HCT116 (cell line): Measurements from ENCODE around the gene GPR39. TPM values are rescaled to one million over a fixed set of nuclear protein-coding genes. Genes with fewer than 3 reads are reported as not detected.

Source experiments
- ATAC-seq: fragments of 200-7000 bp; cut with Tn5 transposase; 2 replicates; pipeline ENCODE4 v1.9.1; 2020; ENCODE audit warnings: mild to moderate bottlenecking, moderate library complexity
- BruUV-seq: library from RNA; stranded (reverse); fragments of 400-500 nt; replicated peaks from 2 replicates; lab custom pipeline; 2021; lab: Mats Ljungman, UMichigan
- CTCF ChIA-PET: fragments of 300-600 bp; sonication (Branson Sonifier 250); formaldehyde crosslinking; loops from one replicate; lab custom pipeline; 2021; ENCODE audit warnings: antibody characterized with exemption; lab: Charles Lee
- POLR2A ChIA-PET: fragments of 300-600, 350-600 bp; sonication (Branson Sonifier 250); formaldehyde crosslinking; loops from one replicate; lab custom pipeline; 2021; ENCODE audit warnings: antibody characterized with exemption; lab: Charles Lee
- RAD21 ChIA-PET, 2 experiments: fragments of 300-600 bp; sonication (Branson Sonifier 250); formaldehyde crosslinking; loops; one replicate each; lab custom pipeline; 2023; ENCODE audit warnings: low total read pairs in 2 of 2; ENCODE audit not compliant: uncharacterized antibody in 2 of 2, unreplicated experiment in 2 of 2, low non-redundant PET in 1 of 2; lab: Charles Lee
- DNase-seq: peaks from one replicate; pipeline ENCODE4 v3.0.0-alpha.2; 2010; ENCODE audit warnings: low read depth, low spot score
- H2AFZ ChIP-seq: fragments of 200-600 bp; shearing (Covaris generic), sonication (generic); 2 replicates; pipeline ENCODE4 v1.6.1; 2017; ENCODE audit warnings: low read depth, mixed run types, mixed read lengths, antibody characterized with exemption, low read length; ENCODE audit not compliant: poor library complexity, severe bottlenecking
- H3K27ac ChIP-seq: 2 replicates; pipeline ENCODE4 v1.5.1; 2012; ENCODE audit warnings: low read depth, low read length
- H3K27me3 ChIP-seq: fragments of 200-600 bp; sonication (generic); 2 replicates; pipeline ENCODE4 v1.6.1; 2016; ENCODE audit warnings: mixed run types, low read length, mixed read lengths; ENCODE audit not compliant: insufficient read depth
- H3K36me3 ChIP-seq, 2 experiments: fragments of 200-500 bp in 1 of 2; fragments of 200-600 bp in 1 of 2; sonication (Bioruptor generic) in 1 of 2; sonication (generic) in 1 of 2; 2 replicates each; pipeline versions ENCODE4 v1.5.1 to v1.6.1; 2014 to 2016; ENCODE audit warnings: low read length in 2 of 2, inconsistent platforms in 1 of 2, mixed read lengths in 1 of 2, mixed run types in 1 of 2; ENCODE audit not compliant: insufficient read depth in 2 of 2, control insufficient read depth in 1 of 2
- H3K4me1 ChIP-seq, 2 experiments: fragments of 200-600 bp in 1 of 2; sonication (generic) in 1 of 2; 2 replicates each; pipeline versions ENCODE4 v1.5.1 to v1.6.1; 2012 to 2017; ENCODE audit warnings: low read length in 2 of 2, inconsistent platforms in 1 of 2, mild to moderate bottlenecking in 1 of 2, mixed read lengths in 1 of 2, mixed run types in 1 of 2, moderate library complexity in 1 of 2; ENCODE audit not compliant: insufficient read depth in 2 of 2, control insufficient read depth in 1 of 2
- H3K4me2 ChIP-seq: fragments of 200-600 bp; sonication (generic); 2 replicates; pipeline ENCODE4 v1.6.1; 2017; ENCODE audit warnings: mixed run types, low read length, mixed read lengths
- H3K4me3 ChIP-seq, 2 experiments: fragments of 200-600 bp in 1 of 2; sonication (generic) in 1 of 2; replicated peaks in 1 of 2; 2 replicates each; pipeline ENCODE4 v1.5.1; 2011 to 2016; ENCODE audit warnings: low read length in 2 of 2, control low read depth in 1 of 2, low read depth in 1 of 2, mild to moderate bottlenecking in 1 of 2, mixed read lengths in 1 of 2, mixed run types in 1 of 2
- H3K79me2 ChIP-seq: fragments of 200-600 bp; sonication (generic); 2 replicates; pipeline ENCODE4 v1.6.1; 2017; ENCODE audit warnings: mild to moderate bottlenecking, mixed run types, low read length, moderate library complexity, mixed read lengths; ENCODE audit not compliant: insufficient read depth
- H3K9ac ChIP-seq: fragments of 200-600 bp; sonication (generic); 2 replicates; pipeline ENCODE4 v1.6.1; 2016; ENCODE audit warnings: low read length, mixed read lengths
- H3K9me2 ChIP-seq: fragments of 200-600 bp; sonication (generic), shearing (Covaris generic); 2 replicates; pipeline ENCODE4 v1.6.1; 2017; ENCODE audit warnings: mixed run types, mild to moderate bottlenecking, moderate library complexity; ENCODE audit not compliant: insufficient read depth
- H3K9me3 ChIP-seq, 2 experiments: fragments of 200-500 bp in 1 of 2; fragments of 200-600 bp in 1 of 2; sonication (Bioruptor generic) in 1 of 2; sonication (generic) in 1 of 2; 2 replicates each; pipeline ENCODE4 v1.6.1; 2014 to 2017; ENCODE audit warnings: low read length in 2 of 2, mixed read lengths in 2 of 2, inconsistent platforms in 1 of 2, low read depth in 1 of 2, mild to moderate bottlenecking in 1 of 2, mixed run types in 1 of 2, moderate library complexity in 1 of 2; ENCODE audit not compliant: control insufficient read depth in 1 of 2, insufficient read depth in 1 of 2
- H4K20me1 ChIP-seq: fragments of 200-600 bp; sonication (generic), shearing (Covaris generic); 2 replicates; pipeline ENCODE4 v1.6.1; 2017; ENCODE audit warnings: mixed run types, mild to moderate bottlenecking, moderate library complexity; ENCODE audit not compliant: insufficient read depth
- CBX3 ChIP-seq: IDR thresholded peaks from 2 replicates; pipeline ENCODE4 v1.6.1; 2012; ENCODE audit warnings: low read depth
- CEBPB ChIP-seq: IDR thresholded peaks from 2 replicates; pipeline ENCODE4 v1.6.1; 2012; ENCODE audit warnings: low read depth
- CTCF ChIP-seq, 3 experiments: fragments of 200-600 bp in 1 of 3; sonication (generic) in 1 of 3; IDR thresholded peaks in 2 of 3; conservative IDR thresholded peaks in 1 of 3; 2 replicates each; pipeline ENCODE4 v1.5.1; 2012 to 2017; ENCODE audit warnings: low read depth in 2 of 3, low read length in 2 of 3, antibody characterized with exemption in 1 of 3, borderline replicate concordance in 1 of 3, control low read depth in 1 of 3, mild to moderate bottlenecking in 1 of 3, mixed read lengths in 1 of 3, mixed run types in 1 of 3, moderate library complexity in 1 of 3; ENCODE audit not compliant: insufficient read depth in 1 of 3
- EGR1 ChIP-seq: IDR thresholded peaks from 2 replicates; pipeline ENCODE4 v1.6.1; 2012; ENCODE audit warnings: low read depth
- EZH2 ChIP-seq: fragments of 200-600 bp; sonication (generic); IDR thresholded peaks from 2 replicates; pipeline ENCODE4 v1.6.1; 2017; ENCODE audit warnings: antibody characterized with exemption, mixed run types
- MAX ChIP-seq: IDR thresholded peaks from 2 replicates; pipeline ENCODE4 v1.6.1; 2012
- POLR2A ChIP-seq: IDR thresholded peaks from 2 replicates; pipeline ENCODE4 v1.7.0; 2011; ENCODE audit warnings: borderline replicate concordance; ENCODE audit not compliant: insufficient read depth, insufficient read length; ENCODE audit errors: extremely low read depth
- POLR2AphosphoS5 ChIP-seq: IDR thresholded peaks from 2 replicates; pipeline ENCODE4 v1.6.1; 2011; ENCODE audit warnings: mild to moderate bottlenecking, low read depth, low read length, moderate library complexity
- REST ChIP-seq: IDR thresholded peaks from 2 replicates; pipeline ENCODE4 v1.6.1; 2012; ENCODE audit warnings: low read depth
- SIN3A ChIP-seq: IDR thresholded peaks from 2 replicates; pipeline ENCODE4 v1.6.1; 2012; ENCODE audit warnings: low read depth
- SP1 ChIP-seq: IDR thresholded peaks from 2 replicates; pipeline ENCODE4 v1.6.1; 2012; ENCODE audit warnings: low read depth
- YY1 ChIP-seq: IDR thresholded peaks from 2 replicates; pipeline ENCODE4 v1.6.1; 2011; ENCODE audit warnings: low read length, low read depth, moderate library complexity, mild to moderate bottlenecking; ENCODE audit not compliant: insufficient replicate concordance; ENCODE audit errors: extremely low read depth
- ZBTB33 ChIP-seq: IDR thresholded peaks from 2 replicates; pipeline ENCODE4 v1.6.1; 2011; ENCODE audit warnings: mild to moderate bottlenecking, low read length, moderate library complexity; ENCODE audit not compliant: insufficient replicate concordance; ENCODE audit errors: extremely low read depth
- ZFX ChIP-seq: fragments of 450-650 bp; IDR thresholded peaks from 2 replicates; pipeline ENCODE4 v1.6.1; 2017
- intact Hi-C: fragments of 100-400 bp; cut with micrococcal nuclease; formaldehyde crosslinking; loops from 2 replicates; pipeline ENCODE4 v1.10.0; 2022
- total RNA-seq: library from RNA; stranded (reverse); gene quantifications from one replicate; pipeline ENCODE4 v1.2.1, GENCODE V29; 2021; ENCODE audit not compliant: unreplicated experiment

The GPR39 gene
- total RNA-seq, 1 experiment from 2014 or later: 5.1 TPM

- no TSS peak for BruUV-seq
- Histone ChIP-seq H2AFZ (no peak overlapping the region), H3K27ac (no peak overlapping the region), H3K4me2 (no peak overlapping the region), H3K27me3 (no peaks in the 10 kb centered on the region), H3K36me3 (no peaks in the 10 kb centered on the region), H3K79me2 (no peaks in the 10 kb centered on the region), H3K9ac (no peak overlapping the region), H3K4me3 (no peak overlapping the region), H3K4me1 (no peaks in the 10 kb centered on the region), H3K9me2 (no peaks in the 10 kb centered on the region), H3K9me3 (no peaks in the 10 kb centered on the region), H4K20me1 (no peaks in the 10 kb centered on the region)
- DNase-seq (no peak), ATAC-seq (no peak)
- POLR2A ChIA-PET: no interaction called here
- intact Hi-C loops: no loop called here
- CTCF ChIA-PET: no interaction called here
- RAD21 ChIA-PET: no interaction called here
- no peak for TF ChIP-seq ZFX
- TF ChIP-seq EZH2: no peak
- no peak for TF ChIP-seq SP1
- no peak for TF ChIP-seq REST
These were observed 13.5 kb upstream of the GPR39 start for GRCh38 chr2:132403146-132403545.

- no peaks in the 10 kb centered on the region for H3K9me3 ChIP-seq
- H3K9ac ChIP-seq: no peak overlapping the region
- H3K36me3 ChIP-seq: no peaks in the 10 kb centered on the region
- DNase-seq (no peak), ATAC-seq (no peak)
- RAD21 ChIA-PET: no interaction called here
- no peaks in the 10 kb centered on the region for H3K4me1 ChIP-seq
- H3K4me3 ChIP-seq: no peak overlapping the region
- H3K79me2 ChIP-seq: no peaks in the 10 kb centered on the region
- CTCF ChIA-PET: no interaction called here
- no peaks in the 10 kb centered on the region for H3K9me2 ChIP-seq
- BruUV-seq: no TSS peak
- H3K27me3 ChIP-seq: no peaks in the 10 kb centered on the region
- no peak overlapping the region for H3K27ac ChIP-seq
- no peaks in the 10 kb centered on the region for H4K20me1 ChIP-seq
- no peak overlapping the region for H2AFZ ChIP-seq
- no peak overlapping the region for H3K4me2 ChIP-seq
- intact Hi-C loops: no loop called here
- POLR2A ChIA-PET: no interaction called here
- TF ChIP-seq CEBPB (no peak), POLR2AphosphoS5 (no peak), EGR1 (no peak), ZFX (no peak), CBX3 (no peak), SIN3A (no peak), CTCF (IDR thresholded peaks at IDR 0.05 in 2 of 3, conservative IDR thresholded peaks at IDR 0.05 in 1 of 3; ENCODE audit: borderline replicate concordance in 1 of 3, insufficient read depth in 1 of 3, low read depth in 2 of 3, low read length in 2 of 3) (no peak), YY1 (no peak), POLR2A (no peak), ZBTB33 (no peak), MAX (no peak)
These were observed 12.5 kb upstream of the GPR39 start for GRCh38 chr2:132404056-132404455.
